ENCODE results near the gene MEAK7. TPM values are rescaled to one million over a fixed set of nuclear protein-coding genes. Genes with fewer than 3 reads are reported as not detected.

MEAK7 gene
- total RNA-seq, 1 experiment from 2014 or later, result 30.9 TPM

- Histone ChIP-seq H3K4me1 (peaks cover 38% of the 10 kb centered on the region), H3K9me3 (no peaks in the 10 kb centered on the region), H3K4me3 (ENCODE audit: low read depth, low read length) (no peak overlapping the region), H3K27me3 (replicated peaks; ENCODE audit: control insufficient read depth, insufficient read depth, low read length) (no peaks in the 10 kb centered on the region), H3K36me3 (ENCODE audit: control insufficient read depth, insufficient read depth, low read length) (no peaks in the 10 kb centered on the region)
- H3K4me3 Mint-ChIP-seq (ENCODE audit: unreplicated experiment), result no peak overlapping the region
- ChIA-PET CTCF (interaction anchor here (0.9 kb wide), 1 partner anchor 14 kb away, joined by 3 read pairs; no protein-coding TSS in a partner anchor), POLR2A (no interaction called here)
- H3K4me1 Mint-ChIP-seq (ENCODE audit: low read depth, unreplicated experiment), result peaks cover 39% of the 10 kb centered on the region
- no peaks in the 10 kb centered on the region for H3K9me3 Mint-ChIP-seq (ENCODE audit: unreplicated experiment)
- DNase-seq, result no peak
- H3K27ac Mint-ChIP-seq (ENCODE audit: unreplicated experiment), result no peak overlapping the region
- no peaks in the 10 kb centered on the region for H3K27me3 Mint-ChIP-seq (ENCODE audit: insufficient read depth, unreplicated experiment)
- intact Hi-C loops (cut with micrococcal nuclease; ENCODE audit: unreplicated experiment), result no loop called here
- peaks cover 9% of the 10 kb centered on the region for H3K36me3 Mint-ChIP-seq (ENCODE audit: insufficient read depth, unreplicated experiment)
- TF ChIP-seq, protein P1, sequence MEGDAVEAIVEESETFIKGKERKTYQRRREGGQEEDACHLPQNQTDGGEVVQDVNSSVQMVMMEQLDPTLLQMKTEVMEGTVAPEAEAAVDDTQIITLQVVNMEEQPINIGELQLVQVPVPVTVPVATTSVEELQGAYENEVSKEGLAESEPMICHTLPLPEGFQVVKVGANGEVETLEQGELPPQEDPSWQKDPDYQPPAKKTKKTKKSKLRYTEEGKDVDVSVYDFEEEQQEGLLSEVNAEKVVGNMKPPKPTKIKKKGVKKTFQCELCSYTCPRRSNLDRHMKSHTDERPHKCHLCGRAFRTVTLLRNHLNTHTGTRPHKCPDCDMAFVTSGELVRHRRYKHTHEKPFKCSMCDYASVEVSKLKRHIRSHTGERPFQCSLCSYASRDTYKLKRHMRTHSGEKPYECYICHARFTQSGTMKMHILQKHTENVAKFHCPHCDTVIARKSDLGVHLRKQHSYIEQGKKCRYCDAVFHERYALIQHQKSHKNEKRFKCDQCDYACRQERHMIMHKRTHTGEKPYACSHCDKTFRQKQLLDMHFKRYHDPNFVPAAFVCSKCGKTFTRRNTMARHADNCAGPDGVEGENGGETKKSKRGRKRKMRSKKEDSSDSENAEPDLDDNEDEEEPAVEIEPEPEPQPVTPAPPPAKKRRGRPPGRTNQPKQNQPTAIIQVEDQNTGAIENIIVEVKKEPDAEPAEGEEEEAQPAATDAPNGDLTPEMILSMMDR (IDR thresholded peaks at IDR 0.05; ENCODE audit: insufficient read depth in 1 of 2, low read depth in 1 of 2, low read length in 1 of 2, severe bottlenecking in 1 of 2, unreplicated experiment in 1 of 2), result no peak
- no TSS peak for BruUV-seq (replicated peaks)
Measured at GRCh38 chr16:84545114-84545737, 40.8 kb upstream of the MEAK7 start.

DNA sequence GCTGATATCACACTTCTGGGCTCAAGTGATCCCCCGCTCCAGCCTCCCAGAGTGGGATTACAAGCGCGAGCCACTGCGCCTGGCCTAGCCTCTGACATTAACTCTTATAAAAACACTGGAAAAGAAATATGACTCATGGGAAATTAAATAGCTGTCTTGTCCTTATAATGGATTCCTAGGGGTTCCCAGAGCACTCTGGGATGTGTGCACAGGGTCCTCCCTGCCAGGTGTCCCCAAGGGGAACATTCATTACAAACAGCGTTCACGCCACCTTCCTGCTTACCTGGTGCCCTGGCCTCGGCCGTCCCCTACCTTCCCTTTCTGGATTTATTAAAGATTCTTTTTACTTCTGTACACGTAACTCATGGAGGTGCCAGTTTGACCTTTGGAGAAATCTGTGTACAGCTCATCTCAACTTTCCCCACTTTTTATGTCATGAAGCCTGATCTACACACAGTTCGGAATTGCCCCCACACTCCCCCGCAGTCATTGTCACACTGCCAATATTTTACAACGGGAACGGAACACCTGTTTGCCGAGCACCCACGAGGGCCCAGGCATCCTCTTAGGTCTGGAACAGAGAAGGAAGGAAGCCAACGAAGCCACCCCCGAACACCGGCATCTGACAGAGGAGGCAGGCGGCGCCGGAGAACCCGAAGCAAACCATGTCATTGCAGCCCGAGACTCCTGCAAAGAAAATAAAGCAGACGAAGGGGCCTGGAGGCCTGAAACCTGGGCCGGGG is 39.7 kb upstream of the MEAK7 start:
- no peaks in the 10 kb centered on the region for H3K9me3 Mint-ChIP-seq (ENCODE audit: unreplicated experiment)
- ChIA-PET POLR2A (interaction anchor here (0.6 kb wide), 1 partner anchor 21 kb away, joined by 4 read pairs; no protein-coding TSS in a partner anchor), CTCF (no interaction called here)
- no TSS peak for BruUV-seq (replicated peaks)
- H3K36me3 Mint-ChIP-seq (ENCODE audit: insufficient read depth, unreplicated experiment), result peaks cover 9% of the 10 kb centered on the region
- peak overlapping the region; percentile 13 for H3K27ac Mint-ChIP-seq (ENCODE audit: unreplicated experiment)
- TF ChIP-seq, protein P1 (IDR thresholded peaks at IDR 0.05; ENCODE audit: insufficient read depth in 1 of 2, low read depth in 1 of 2, low read length in 1 of 2, severe bottlenecking in 1 of 2, unreplicated experiment in 1 of 2), result no peak
- intact Hi-C loops (cut with micrococcal nuclease; ENCODE audit: unreplicated experiment), result no loop called here
- Histone ChIP-seq H3K4me3 (ENCODE audit: low read depth, low read length) (no peak overlapping the region), H3K4me1 (peaks cover 48% of the 10 kb centered on the region), H3K27me3 (replicated peaks; ENCODE audit: control insufficient read depth, insufficient read depth, low read length) (no peaks in the 10 kb centered on the region), H3K36me3 (ENCODE audit: control insufficient read depth, insufficient read depth, low read length) (no peaks in the 10 kb centered on the region), H3K9me3 (no peaks in the 10 kb centered on the region)
- peaks cover 38% of the 10 kb centered on the region for H3K4me1 Mint-ChIP-seq (ENCODE audit: low read depth, unreplicated experiment)
- no peaks in the 10 kb centered on the region for H3K27me3 Mint-ChIP-seq (ENCODE audit: insufficient read depth, unreplicated experiment)
- H3K4me3 Mint-ChIP-seq (ENCODE audit: unreplicated experiment), result no peak overlapping the region
- no peak for DNase-seq

- TF ChIP-seq, protein P1 (IDR thresholded peaks at IDR 0.05; ENCODE audit: insufficient read depth in 1 of 2, low read depth in 1 of 2, low read length in 1 of 2, severe bottlenecking in 1 of 2, unreplicated experiment in 1 of 2), result no peak
- Mint-ChIP-seq H3K4me3 (ENCODE audit: unreplicated experiment) (no peak overlapping the region), H3K9me3 (ENCODE audit: unreplicated experiment) (no peaks in the 10 kb centered on the region), H3K4me1 (ENCODE audit: low read depth, unreplicated experiment) (peaks cover 37% of the 10 kb centered on the region), H3K27ac (ENCODE audit: unreplicated experiment) (no peak overlapping the region), H3K27me3 (ENCODE audit: insufficient read depth, unreplicated experiment) (no peaks in the 10 kb centered on the region), H3K36me3 (ENCODE audit: insufficient read depth, unreplicated experiment) (peaks cover 4% of the 10 kb centered on the region)
- CTCF ChIA-PET, result interaction anchor here (1.4 kb wide), 1 partner anchor 10 kb away, joined by 3 read pairs; no protein-coding TSS in a partner anchor
- Histone ChIP-seq H3K27me3 (replicated peaks; ENCODE audit: control insufficient read depth, insufficient read depth, low read length) (no peaks in the 10 kb centered on the region), H3K9me3 (no peaks in the 10 kb centered on the region), H3K4me1 (peaks cover 53% of the 10 kb centered on the region), H3K4me3 (ENCODE audit: low read depth, low read length) (no peak overlapping the region), H3K36me3 (ENCODE audit: control insufficient read depth, insufficient read depth, low read length) (no peaks in the 10 kb centered on the region)
- POLR2A ChIA-PET, result no interaction called here
- no TSS peak for BruUV-seq (replicated peaks)
- DNase-seq, result no peak
- intact Hi-C loops (cut with micrococcal nuclease; ENCODE audit: unreplicated experiment), result no loop called here
Measured at GRCh38 chr16:84543253-84543652, 38.8 kb upstream of the MEAK7 start.
